Endothelial cell (in vitro differentiated cells): Measurements from ENCODE around the gene RERE. TPM values are rescaled to one million over a fixed set of nuclear protein-coding genes. Genes with fewer than 3 reads are reported as not detected.

Experiments used
- DNase-seq: peaks from one replicate; pipeline ENCODE4 v3.0.0; 2021; ENCODE audit warnings: low spot score
- H3K27ac Mint-ChIP-seq: one replicate; pipeline ENCODE4 v1.8.0; 2021; ENCODE audit warnings: mixed read lengths, inconsistent platforms; ENCODE audit not compliant: unreplicated experiment
- H3K27me3 Mint-ChIP-seq: one replicate; pipeline ENCODE4 v1.8.0; 2021; ENCODE audit warnings: mild to moderate bottlenecking, moderate library complexity, mixed read lengths, inconsistent platforms; ENCODE audit not compliant: unreplicated experiment
- H3K36me3 Mint-ChIP-seq: one replicate; pipeline ENCODE4 v1.8.0; 2021; ENCODE audit warnings: mild to moderate bottlenecking, low read depth, mixed read lengths, inconsistent platforms; ENCODE audit not compliant: unreplicated experiment
- H3K4me1 Mint-ChIP-seq: one replicate; pipeline ENCODE4 v1.8.0; 2021; ENCODE audit warnings: mild to moderate bottlenecking, mixed read lengths, inconsistent platforms; ENCODE audit not compliant: unreplicated experiment
- H3K4me3 Mint-ChIP-seq: one replicate; pipeline ENCODE4 v1.8.0; 2021; ENCODE audit warnings: mild to moderate bottlenecking, mixed read lengths, inconsistent platforms; ENCODE audit not compliant: unreplicated experiment
- H3K9me3 Mint-ChIP-seq: one replicate; pipeline ENCODE4 v1.8.0; 2021; ENCODE audit warnings: mixed read lengths, inconsistent platforms; ENCODE audit not compliant: unreplicated experiment
- total RNA-seq: library from RNA; stranded (reverse); fragmentation: NEBNext Ultra II Directional; extraction: Animal tissue kit (Norgen Biotek cat#: 25700); gene quantifications from one replicate; pipeline ENCODE4 v1.2.1, GENCODE V29; 2021; ENCODE audit not compliant: unreplicated experiment
- TF ChIP-seq, protein P1 (sequence below): fragments of 200-600 bp; sonication (generic); IDR thresholded peaks from one replicate; pipeline ENCODE4 v1.5.0; 2021; ENCODE audit warnings: antibody characterized with exemption; ENCODE audit not compliant: unreplicated experiment

The RERE gene
- total RNA-seq, 1 donor from 2014 or later = 115 TPM

DNA sequence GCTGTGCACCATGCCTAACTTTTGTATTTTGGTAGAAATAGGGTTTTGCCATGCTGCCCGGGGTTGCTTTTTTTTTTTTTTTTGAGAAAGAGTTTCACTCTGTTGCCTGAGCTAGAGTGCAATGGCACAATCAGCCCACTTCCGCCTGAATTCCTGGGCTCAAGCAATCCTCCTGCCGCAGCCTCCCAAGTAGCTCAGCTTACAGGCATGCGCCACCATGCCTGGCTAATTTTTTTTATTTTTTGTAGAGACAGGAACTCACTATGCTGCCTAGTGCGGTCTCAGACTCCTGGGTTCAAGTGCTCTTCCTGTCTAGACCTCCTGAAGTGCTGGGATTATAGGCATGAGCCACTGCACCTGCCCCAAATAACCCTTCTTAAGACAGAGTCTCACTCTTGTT is 346.0 kb downstream of the RERE start:
- Mint-ChIP-seq H3K4me3 (no peak overlapping the region), H3K27me3 (peaks cover 5% of the 10 kb centered on the region), H3K36me3 (no peaks in the 10 kb centered on the region), H3K9me3 (no peaks in the 10 kb centered on the region), H3K27ac (no peak overlapping the region), H3K4me1 (peaks cover 19% of the 10 kb centered on the region)
- TF ChIP-seq, protein P1, sequence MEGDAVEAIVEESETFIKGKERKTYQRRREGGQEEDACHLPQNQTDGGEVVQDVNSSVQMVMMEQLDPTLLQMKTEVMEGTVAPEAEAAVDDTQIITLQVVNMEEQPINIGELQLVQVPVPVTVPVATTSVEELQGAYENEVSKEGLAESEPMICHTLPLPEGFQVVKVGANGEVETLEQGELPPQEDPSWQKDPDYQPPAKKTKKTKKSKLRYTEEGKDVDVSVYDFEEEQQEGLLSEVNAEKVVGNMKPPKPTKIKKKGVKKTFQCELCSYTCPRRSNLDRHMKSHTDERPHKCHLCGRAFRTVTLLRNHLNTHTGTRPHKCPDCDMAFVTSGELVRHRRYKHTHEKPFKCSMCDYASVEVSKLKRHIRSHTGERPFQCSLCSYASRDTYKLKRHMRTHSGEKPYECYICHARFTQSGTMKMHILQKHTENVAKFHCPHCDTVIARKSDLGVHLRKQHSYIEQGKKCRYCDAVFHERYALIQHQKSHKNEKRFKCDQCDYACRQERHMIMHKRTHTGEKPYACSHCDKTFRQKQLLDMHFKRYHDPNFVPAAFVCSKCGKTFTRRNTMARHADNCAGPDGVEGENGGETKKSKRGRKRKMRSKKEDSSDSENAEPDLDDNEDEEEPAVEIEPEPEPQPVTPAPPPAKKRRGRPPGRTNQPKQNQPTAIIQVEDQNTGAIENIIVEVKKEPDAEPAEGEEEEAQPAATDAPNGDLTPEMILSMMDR = no peak
- DNase-seq = no peak

DNA sequence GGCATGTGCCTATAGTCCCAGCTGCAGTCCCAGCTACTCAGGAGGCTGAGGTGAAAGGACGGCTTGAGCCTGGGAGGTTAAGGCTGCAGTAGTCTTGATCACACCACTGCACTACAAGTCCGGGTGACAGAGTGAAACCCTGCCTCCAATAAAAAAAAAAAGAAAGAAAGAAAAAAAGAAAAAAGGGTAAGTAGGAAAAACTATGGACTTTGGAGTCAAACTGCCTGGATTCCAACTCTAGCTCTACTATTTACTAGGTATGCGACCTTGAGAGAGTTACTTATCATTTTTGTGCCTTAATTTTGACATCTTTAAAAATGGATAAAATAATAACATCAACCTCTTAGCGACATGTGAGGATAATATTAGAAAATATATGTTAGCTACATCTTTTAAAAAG is 348.7 kb downstream of the RERE start:
- TF ChIP-seq, protein P1 = no peak
- Mint-ChIP-seq H3K27ac (no peak overlapping the region), H3K27me3 (peaks cover 5% of the 10 kb centered on the region), H3K9me3 (no peaks in the 10 kb centered on the region), H3K36me3 (no peaks in the 10 kb centered on the region), H3K4me3 (no peak overlapping the region), H3K4me1 (peaks cover 35% of the 10 kb centered on the region)
- DNase-seq = no peak

DNA sequence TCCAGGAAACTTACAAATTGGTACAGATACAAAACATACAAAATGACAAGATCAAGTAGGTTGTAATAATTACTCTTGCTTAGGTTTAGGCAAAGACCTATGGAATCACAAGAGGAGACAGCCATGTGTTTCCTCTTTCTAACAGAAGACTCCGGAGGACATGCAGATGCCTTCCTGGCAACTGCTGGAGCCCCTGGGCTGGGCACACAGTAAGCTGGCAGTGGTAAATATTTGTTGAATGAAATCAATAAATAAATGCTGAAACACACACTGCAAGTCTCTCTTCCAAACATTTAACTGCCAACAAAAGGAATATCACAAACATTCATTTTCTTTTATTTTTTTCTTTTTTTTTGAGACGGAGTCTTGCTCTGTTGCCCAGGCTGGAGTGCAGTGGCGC is 350.1 kb downstream of the RERE start:
- H3K4me1 Mint-ChIP-seq = peaks cover 48% of the 10 kb centered on the region

DNA sequence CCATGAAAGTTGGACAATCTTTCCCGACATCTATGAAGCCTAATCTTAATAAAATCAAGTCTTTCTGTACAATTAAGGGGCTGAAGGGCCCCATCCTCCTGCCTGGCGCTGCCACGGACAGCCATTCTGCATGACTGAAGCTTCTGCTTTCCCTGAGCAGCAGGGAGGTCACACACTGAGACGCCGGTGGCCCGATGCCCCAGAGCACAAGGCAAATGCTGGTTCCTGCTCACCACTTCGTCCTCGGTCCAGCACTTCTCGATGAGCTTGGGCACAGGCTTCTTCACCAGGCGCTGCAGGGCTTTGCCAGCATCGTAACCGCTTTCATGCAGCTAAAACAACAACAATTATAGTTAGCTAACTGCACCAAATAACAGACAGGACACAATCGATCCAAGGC is 351.7 kb downstream of the RERE start:
- TF ChIP-seq, protein P1 = no peak
- no peak overlapping the region for H3K4me3 Mint-ChIP-seq
- DNase-seq = no peak
- no peaks in the 10 kb centered on the region for H3K9me3 Mint-ChIP-seq
- no peak overlapping the region for H3K27ac Mint-ChIP-seq
- H3K4me1 Mint-ChIP-seq = peaks cover 59% of the 10 kb centered on the region
- peaks cover 2% of the 10 kb centered on the region for H3K36me3 Mint-ChIP-seq
- peaks cover 9% of the 10 kb centered on the region for H3K27me3 Mint-ChIP-seq

More for the DNA sequence above, 350.1 kb downstream of the RERE start:
- Mint-ChIP-seq H3K27me3 (peaks cover 7% of the 10 kb centered on the region), H3K36me3 (no peaks in the 10 kb centered on the region), H3K9me3 (no peaks in the 10 kb centered on the region), H3K27ac (no peak overlapping the region), H3K4me3 (peak overlapping the region; percentile 35)
- TF ChIP-seq, protein P1 = no peak
- no peak for DNase-seq

DNA sequence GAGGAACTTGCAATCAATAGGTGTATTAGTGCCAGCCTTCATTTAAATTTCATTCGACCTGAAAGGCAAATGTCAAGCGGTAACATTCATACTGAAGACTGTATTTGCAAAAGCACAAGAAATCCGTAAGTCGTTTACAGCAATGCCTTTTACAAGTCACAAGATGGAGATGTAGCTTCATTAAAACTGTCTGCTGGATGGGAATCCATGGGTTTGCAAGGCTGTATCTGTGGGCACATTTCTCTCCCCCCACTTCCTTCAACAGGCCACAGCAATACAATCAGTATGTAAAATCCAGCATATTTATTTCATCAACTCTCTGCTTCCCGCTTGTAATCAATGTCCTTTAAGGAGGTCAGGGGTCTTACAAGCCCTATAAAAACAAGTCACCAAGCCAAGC is 352.4 kb downstream of the RERE start:
- Mint-ChIP-seq H3K36me3 (peaks cover 2% of the 10 kb centered on the region), H3K9me3 (no peaks in the 10 kb centered on the region), H3K4me3 (no peak overlapping the region), H3K4me1 (peaks cover 64% of the 10 kb centered on the region), H3K27me3 (peaks cover 9% of the 10 kb centered on the region), H3K27ac (peak overlapping the region; percentile 94)
- no peak for DNase-seq
- TF ChIP-seq, protein P1 = no peak
